HepG2 (cell line): ENCODE results near the gene CLIC1. TPM values are rescaled to one million over a fixed set of nuclear protein-coding genes. Genes with fewer than 3 reads are reported as not detected.
A peak's percentile ranks its signal among the peaks of the same experiment; 100 is the strongest.

Experiments used
- KLF11 ChIP-seq: IDR thresholded peaks from 2 replicates; pipeline ENCODE4 v1.6.1; 2016; ENCODE audit warnings: missing compliant biosample characterization
- KLF12 ChIP-seq: sonication (generic); formaldehyde crosslinking; IDR thresholded peaks from 2 replicates; pipeline ENCODE4 v1.4.0; 2020; ENCODE audit warnings: missing genetic modification reagents, borderline replicate concordance
- KLF13 ChIP-seq: sonication (generic); formaldehyde crosslinking; IDR thresholded peaks from 2 replicates; pipeline ENCODE4 v1.4.0; 2020; ENCODE audit warnings: mild to moderate bottlenecking, missing genetic modification reagents
- KLF6 ChIP-seq: IDR thresholded peaks from 2 replicates; pipeline ENCODE4 v1.8.0; 2016; ENCODE audit warnings: missing biosample characterization, missing genetic modification reagents
- MATR3 ChIP-seq: sonication (generic); formaldehyde crosslinking; IDR thresholded peaks from 2 replicates; pipeline ENCODE4 v1.4.0; 2020; ENCODE audit warnings: missing genetic modification reagents
- MIXL1 ChIP-seq: IDR thresholded peaks from 2 replicates; pipeline ENCODE4 v1.6.1; 2016
- MXD4 ChIP-seq: IDR thresholded peaks from 2 replicates; pipeline ENCODE4 v1.6.1; 2016; ENCODE audit warnings: mild to moderate bottlenecking, missing biosample characterization, missing genetic modification reagents
- NFRKB ChIP-seq: fragments of 450-650 bp; IDR thresholded peaks from 2 replicates; pipeline ENCODE4 v1.6.1; 2017
- POLR2AphosphoS2 ChIP-seq: IDR thresholded peaks from 2 replicates; pipeline ENCODE4 v1.6.1; 2011; ENCODE audit warnings: low read depth, low read length, improper control_type of control experiment
- PRPF4 ChIP-seq: fragments of 200-400 bp; formaldehyde crosslinking; IDR thresholded peaks from 2 replicates; pipeline ENCODE4 v1.6.1; 2016; ENCODE audit warnings: low read length, low read depth; ENCODE audit not compliant: poor library complexity, severe bottlenecking
- SIX4 ChIP-seq: sonication (generic); formaldehyde crosslinking; IDR thresholded peaks from 2 replicates; pipeline ENCODE4 v1.4.0; 2020; ENCODE audit warnings: missing genetic modification reagents
- SKI ChIP-seq: fragments of 450-650 bp; IDR thresholded peaks from one replicate; pipeline ENCODE4 v1.6.1; 2018; ENCODE audit warnings: mild to moderate bottlenecking; ENCODE audit not compliant: partially characterized antibody
- SOX13 ChIP-seq, 3 experiments: fragments of 450-650 bp in 1 of 3; sonication (generic) in 1 of 3; formaldehyde crosslinking in 1 of 3; IDR thresholded peaks in 2 of 3; conservative IDR thresholded peaks in 1 of 3; 2 replicates each; pipeline versions ENCODE4 v1.5.0 to v1.6.1; 2016 to 2020; ENCODE audit warnings: antibody characterized with exemption in 1 of 3, mild to moderate bottlenecking in 1 of 3, missing compliant biosample characterization in 1 of 3, missing genetic modification reagents in 1 of 3, moderate library complexity in 1 of 3
- SRSF4 ChIP-seq: fragments of 200-400 bp; formaldehyde crosslinking; IDR thresholded peaks from one replicate; pipeline ENCODE4 v1.6.1; 2018; ENCODE audit warnings: mild to moderate bottlenecking, low read depth, low read length, moderate library complexity; ENCODE audit not compliant: poor library complexity, severe bottlenecking
- SSRP1 ChIP-seq: IDR thresholded peaks from 2 replicates; pipeline ENCODE4 v1.6.1; 2016; ENCODE audit warnings: control low read depth
- YY1 ChIP-seq: IDR thresholded peaks from 2 replicates; pipeline ENCODE4 v1.6.1; 2011; ENCODE audit warnings: low read length, low read depth, moderate library complexity, mild to moderate bottlenecking; ENCODE audit not compliant: insufficient read depth, insufficient replicate concordance
- ZFAT ChIP-seq: sonication (generic); formaldehyde crosslinking; conservative IDR thresholded peaks from 2 replicates; pipeline ENCODE4 v1.8.1; 2023; ENCODE audit warnings: missing genetic modification reagents, inconsistent platforms
- ZFP1 ChIP-seq: IDR thresholded peaks from 2 replicates; pipeline ENCODE4 v1.6.1; 2016
- ZNF205 ChIP-seq: IDR thresholded peaks from 2 replicates; pipeline ENCODE4 v1.6.1; 2018; ENCODE audit warnings: missing biosample characterization, missing genetic modification reagents
- ZNF546 ChIP-seq: sonication (generic); formaldehyde crosslinking; conservative IDR thresholded peaks from 2 replicates; pipeline ENCODE4 v1.8.1; 2023; ENCODE audit warnings: mild to moderate bottlenecking, missing genetic modification reagents
- ZNF776 ChIP-seq: sonication (generic); formaldehyde crosslinking; IDR thresholded peaks from 2 replicates; pipeline ENCODE4 v1.4.0; 2020; ENCODE audit warnings: mild to moderate bottlenecking, missing genetic modification reagents
- polyA plus RNA-seq, 8 experiments: library from polyadenylated mRNA; depleted of rRNA in 3 of 8; stranded (reverse) in 7 of 8; unstranded in 1 of 8; fragments of >200 nt; fragmentation: Illumina TruSeq in 4 of 8; extraction: Trizol in 4 of 8; gene quantifications; 2 replicates each; pipeline versions ENCODE4 v1.2.1 to v1.2.3, GENCODE V29; 2011 to 2016; ENCODE audit warnings: low read depth in 4 of 8, missing spikeins in 1 of 8, mixed read lengths in 1 of 8; ENCODE audit not compliant: insufficient read depth in 1 of 8
- total RNA-seq, 5 experiments: library from RNA; depleted of rRNA; stranded (reverse); fragments of >200 nt; fragmentation: Illumina TruSeq; extraction: Trizol; gene quantifications; 2 replicates each; pipeline ENCODE4 v1.2.3, GENCODE V29; 2016; ENCODE audit warnings: low read depth in 1 of 5
- TF ChIP-seq, protein P1 (sequence below): sonication (generic); formaldehyde crosslinking; IDR thresholded peaks from 2 replicates; pipeline ENCODE4 v1.5.0; 2020; ENCODE audit warnings: mild to moderate bottlenecking, missing genetic modification reagents
- TF ChIP-seq, protein P2 (sequence below): sonication (generic); formaldehyde crosslinking; IDR thresholded peaks from 2 replicates; pipeline ENCODE4 v1.4.0; 2020; ENCODE audit warnings: mild to moderate bottlenecking, missing genetic modification reagents, borderline replicate concordance
- TF ChIP-seq, protein P3 (sequence below): IDR thresholded peaks from 2 replicates; pipeline ENCODE4 v1.6.1; 2016; ENCODE audit warnings: missing compliant biosample characterization, missing genetic modification reagents, borderline replicate concordance

The CLIC1 gene
- total and polyA plus RNA-seq, 2 of the 13 experiments (the other 11 are each of a cell fraction or from before 2014, with no cell fraction given) = 602 to 891 TPM

DNA sequence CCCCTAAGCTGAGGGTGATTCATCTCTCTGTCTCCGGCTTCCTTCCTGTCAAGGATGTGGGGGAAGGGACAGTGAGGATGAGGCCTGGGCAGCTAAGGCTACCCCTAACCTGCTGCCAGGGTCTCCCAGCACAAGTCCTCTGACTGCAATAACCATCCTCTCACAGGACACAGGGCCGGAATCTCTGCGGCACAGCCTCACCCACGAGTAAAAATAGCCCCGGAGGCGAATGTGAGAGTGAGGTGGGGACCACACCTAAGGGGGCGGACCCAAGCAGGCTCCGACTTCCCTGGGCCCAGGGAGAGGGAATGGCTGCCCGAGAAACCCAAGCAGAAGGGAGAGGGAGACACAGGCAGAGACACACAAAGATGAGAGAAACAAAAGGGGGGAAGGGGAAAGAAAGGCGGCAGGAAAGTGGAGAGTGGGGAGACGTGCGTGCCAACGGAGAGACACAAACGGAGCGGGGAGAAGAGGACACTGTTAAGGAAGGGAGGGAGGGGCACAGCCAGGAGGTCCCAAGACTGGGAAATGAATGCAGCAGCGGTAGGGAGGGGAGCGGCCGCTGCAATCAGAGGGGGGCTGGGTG is 1.4 kb downstream of the CLIC1 start (continued):
- TF ChIP-seq MXD4 (CRISPR knock-in tag) = no peak
- TF ChIP-seq SOX13 (IDR thresholded peaks at IDR 0.05) = no peak
- TF ChIP-seq SOX13 (CRISPR knock-in tag; conservative IDR thresholded peaks at IDR 0.05 in 1 of 2, IDR thresholded peaks at IDR 0.05 in 1 of 2) = peak in 1 of 2 experiments; percentile 28; a peak in 1 of 4 replicates
- no peak for TF ChIP-seq SIX4 (CRISPR knock-in tag)
- no peak for TF ChIP-seq ZNF205 (CRISPR knock-in tag)
- TF ChIP-seq, protein P1, sequence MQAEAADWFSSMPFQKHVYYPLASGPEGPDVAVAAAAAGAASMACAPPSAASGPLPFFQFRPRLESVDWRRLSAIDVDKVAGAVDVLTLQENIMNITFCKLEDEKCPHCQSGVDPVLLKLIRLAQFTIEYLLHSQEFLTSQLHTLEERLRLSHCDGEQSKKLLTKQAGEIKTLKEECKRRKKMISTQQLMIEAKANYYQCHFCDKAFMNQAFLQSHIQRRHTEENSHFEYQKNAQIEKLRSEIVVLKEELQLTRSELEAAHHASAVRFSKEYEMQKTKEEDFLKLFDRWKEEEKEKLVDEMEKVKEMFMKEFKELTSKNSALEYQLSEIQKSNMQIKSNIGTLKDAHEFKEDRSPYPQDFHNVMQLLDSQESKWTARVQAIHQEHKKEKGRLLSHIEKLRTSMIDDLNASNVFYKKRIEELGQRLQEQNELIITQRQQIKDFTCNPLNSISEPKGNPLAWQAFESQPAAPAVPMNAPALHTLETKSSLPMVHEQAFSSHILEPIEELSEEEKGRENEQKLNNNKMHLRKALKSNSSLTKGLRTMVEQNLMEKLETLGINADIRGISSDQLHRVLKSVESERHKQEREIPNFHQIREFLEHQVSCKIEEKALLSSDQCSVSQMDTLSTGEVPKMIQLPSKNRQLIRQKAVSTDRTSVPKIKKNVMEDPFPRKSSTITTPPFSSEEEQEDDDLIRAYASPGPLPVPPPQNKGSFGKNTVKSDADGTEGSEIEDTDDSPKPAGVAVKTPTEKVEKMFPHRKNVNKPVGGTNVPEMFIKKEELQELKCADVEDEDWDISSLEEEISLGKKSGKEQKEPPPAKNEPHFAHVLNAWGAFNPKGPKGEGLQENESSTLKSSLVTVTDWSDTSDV (CRISPR knock-in tag) = 0 out of 2 replicates have a peak, but pooled peaks have one; percentile 75
- no peak for TF ChIP-seq SRSF4
- no peak for TF ChIP-seq MIXL1 (CRISPR knock-in tag)
- peak; percentile 18; the same call in 1 of the 2 replicates for TF ChIP-seq KLF12 (CRISPR knock-in tag)
- no peak for TF ChIP-seq PRPF4
- no peak for TF ChIP-seq SKI
- TF ChIP-seq ZFAT = no peak
- TF ChIP-seq ZNF546 = no peak
- no peak for TF ChIP-seq NFRKB
- no peak for TF ChIP-seq SSRP1 (CRISPR knock-in tag)
- TF ChIP-seq KLF11 (CRISPR knock-in tag) = no peak
- no peak for TF ChIP-seq POLR2AphosphoS2
- TF ChIP-seq, protein P2, sequence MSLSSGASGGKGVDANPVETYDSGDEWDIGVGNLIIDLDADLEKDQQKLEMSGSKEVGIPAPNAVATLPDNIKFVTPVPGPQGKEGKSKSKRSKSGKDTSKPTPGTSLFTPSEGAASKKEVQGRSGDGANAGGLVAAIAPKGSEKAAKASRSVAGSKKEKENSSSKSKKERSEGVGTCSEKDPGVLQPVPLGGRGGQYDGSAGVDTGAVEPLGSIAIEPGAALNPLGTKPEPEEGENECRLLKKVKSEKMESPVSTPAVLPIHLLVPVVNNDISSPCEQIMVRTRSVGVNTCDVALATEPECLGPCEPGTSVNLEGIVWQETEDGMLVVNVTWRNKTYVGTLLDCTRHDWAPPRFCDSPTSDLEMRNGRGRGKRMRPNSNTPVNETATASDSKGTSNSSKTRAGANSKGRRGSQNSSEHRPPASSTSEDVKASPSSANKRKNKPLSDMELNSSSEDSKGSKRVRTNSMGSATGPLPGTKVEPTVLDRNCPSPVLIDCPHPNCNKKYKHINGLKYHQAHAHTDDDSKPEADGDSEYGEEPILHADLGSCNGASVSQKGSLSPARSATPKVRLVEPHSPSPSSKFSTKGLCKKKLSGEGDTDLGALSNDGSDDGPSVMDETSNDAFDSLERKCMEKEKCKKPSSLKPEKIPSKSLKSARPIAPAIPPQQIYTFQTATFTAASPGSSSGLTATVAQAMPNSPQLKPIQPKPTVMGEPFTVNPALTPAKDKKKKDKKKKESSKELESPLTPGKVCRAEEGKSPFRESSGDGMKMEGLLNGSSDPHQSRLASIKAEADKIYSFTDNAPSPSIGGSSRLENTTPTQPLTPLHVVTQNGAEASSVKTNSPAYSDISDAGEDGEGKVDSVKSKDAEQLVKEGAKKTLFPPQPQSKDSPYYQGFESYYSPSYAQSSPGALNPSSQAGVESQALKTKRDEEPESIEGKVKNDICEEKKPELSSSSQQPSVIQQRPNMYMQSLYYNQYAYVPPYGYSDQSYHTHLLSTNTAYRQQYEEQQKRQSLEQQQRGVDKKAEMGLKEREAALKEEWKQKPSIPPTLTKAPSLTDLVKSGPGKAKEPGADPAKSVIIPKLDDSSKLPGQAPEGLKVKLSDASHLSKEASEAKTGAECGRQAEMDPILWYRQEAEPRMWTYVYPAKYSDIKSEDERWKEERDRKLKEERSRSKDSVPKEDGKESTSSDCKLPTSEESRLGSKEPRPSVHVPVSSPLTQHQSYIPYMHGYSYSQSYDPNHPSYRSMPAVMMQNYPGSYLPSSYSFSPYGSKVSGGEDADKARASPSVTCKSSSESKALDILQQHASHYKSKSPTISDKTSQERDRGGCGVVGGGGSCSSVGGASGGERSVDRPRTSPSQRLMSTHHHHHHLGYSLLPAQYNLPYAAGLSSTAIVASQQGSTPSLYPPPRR (CRISPR knock-in tag) = no peak
- no peak for TF ChIP-seq KLF13 (CRISPR knock-in tag)
- no peak for TF ChIP-seq ZFP1
- TF ChIP-seq YY1 = no peak
- TF ChIP-seq KLF6 (CRISPR knock-in tag) = no peak; the same call in 1 of the 2 replicates
- no peak for TF ChIP-seq MATR3 (CRISPR knock-in tag)
- no peak for TF ChIP-seq ZNF776
- TF ChIP-seq, protein P3, sequence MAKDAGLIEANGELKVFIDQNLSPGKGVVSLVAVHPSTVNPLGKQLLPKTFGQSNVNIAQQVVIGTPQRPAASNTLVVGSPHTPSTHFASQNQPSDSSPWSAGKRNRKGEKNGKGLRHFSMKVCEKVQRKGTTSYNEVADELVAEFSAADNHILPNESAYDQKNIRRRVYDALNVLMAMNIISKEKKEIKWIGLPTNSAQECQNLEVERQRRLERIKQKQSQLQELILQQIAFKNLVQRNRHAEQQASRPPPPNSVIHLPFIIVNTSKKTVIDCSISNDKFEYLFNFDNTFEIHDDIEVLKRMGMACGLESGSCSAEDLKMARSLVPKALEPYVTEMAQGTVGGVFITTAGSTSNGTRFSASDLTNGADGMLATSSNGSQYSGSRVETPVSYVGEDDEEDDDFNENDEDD (CRISPR knock-in tag) = no peak
